Measurements from ENCODE around the gene CBLL1.

DNA sequence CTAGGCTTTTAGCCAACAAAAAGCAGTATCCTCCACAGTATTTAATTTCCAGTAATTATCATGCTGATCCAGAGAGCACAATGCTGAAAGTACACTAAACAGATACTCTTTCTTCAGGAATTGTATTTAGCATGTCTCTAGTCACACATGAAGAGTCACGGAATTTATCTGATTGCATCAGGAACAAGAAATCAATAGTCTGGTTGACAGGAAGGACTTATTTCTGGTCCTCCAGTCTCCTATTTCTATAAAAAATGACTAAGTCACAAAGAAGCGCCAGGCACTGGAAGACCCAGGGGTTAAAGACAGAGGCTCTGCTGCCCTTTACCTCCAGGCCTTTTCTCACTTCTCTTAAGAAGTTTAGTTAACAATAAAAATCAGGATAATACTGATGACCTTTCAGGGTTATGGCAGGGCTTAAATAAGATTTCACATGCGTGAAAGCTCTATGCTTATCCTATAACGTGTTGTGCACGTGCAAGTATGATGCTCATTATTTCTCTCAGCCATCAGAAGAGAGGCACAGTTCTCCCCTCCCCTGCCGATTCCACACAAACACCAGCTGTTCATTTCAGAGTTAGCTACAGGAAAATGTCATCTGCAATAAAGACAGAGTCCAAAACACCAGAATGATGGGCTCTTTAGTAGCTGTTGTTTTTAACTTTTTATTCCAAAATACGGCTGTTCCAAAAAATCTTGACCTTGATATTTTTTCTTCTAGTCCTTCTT lies 46.5 kb upstream of the CBLL1 start:
- no peak for TF ChIP-seq POLR2AphosphoS5 (IDR thresholded peaks at IDR 0.05)
- TF ChIP-seq CTCF (IDR thresholded peaks at IDR 0.05), result no peak
